Aorta (tissue), 5 donors: Measurements from ENCODE around the gene SVOP. TPM values are rescaled to one million over a fixed set of nuclear protein-coding genes. Genes with fewer than 3 reads are reported as not detected.

ENCODE experiments used
- ATAC-seq: fragments of 200-7000 bp; cut with Tn5 transposase; one replicate; pipeline ENCODE4 v1.9.1; 2022; ENCODE audit warnings: moderate library complexity; ENCODE audit not compliant: low FRiP score
- DNase-seq, 2 donors: peaks; one replicate each; pipeline ENCODE4 v3.0.0-alpha.2; 2020
- H3K27ac ChIP-seq, 2 donors: one replicate each; pipeline ENCODE4 v1.5.1; 2013; ENCODE audit warnings: low read length in 2 of 2, mild to moderate bottlenecking in 2 of 2, moderate library complexity in 2 of 2, control low read depth in 1 of 2, inconsistent platforms in 1 of 2, low read depth in 1 of 2
- H3K27me3 ChIP-seq, 2 donors: one replicate each; pipeline ENCODE4 v1.6.1; 2013; ENCODE audit warnings: control low read depth in 1 of 2, low read length in 1 of 2, mild to moderate bottlenecking in 1 of 2, moderate library complexity in 1 of 2; ENCODE audit not compliant: insufficient read depth in 2 of 2, control insufficient read depth in 1 of 2
- H3K36me3 ChIP-seq, 2 donors: one replicate each; pipeline ENCODE4 v1.6.1; 2013; ENCODE audit warnings: control low read depth in 1 of 2, low read length in 1 of 2, mild to moderate bottlenecking in 1 of 2; ENCODE audit not compliant: insufficient read depth in 2 of 2, control insufficient read depth in 1 of 2
- H3K4me1 ChIP-seq, 2 donors: one replicate each; pipeline ENCODE4 v1.6.1; 2013; ENCODE audit warnings: low read length in 2 of 2, control low read depth in 1 of 2, mild to moderate bottlenecking in 1 of 2, moderate library complexity in 1 of 2; ENCODE audit not compliant: insufficient read depth in 2 of 2, control insufficient read depth in 1 of 2
- H3K4me3 ChIP-seq, 2 donors: one replicate each; pipeline ENCODE4 v1.5.1; 2013; ENCODE audit warnings: low read length in 2 of 2, control low read depth in 1 of 2, mild to moderate bottlenecking in 1 of 2
- H3K9me3 ChIP-seq: one replicate; pipeline ENCODE4 v1.6.1; 2013; ENCODE audit warnings: mild to moderate bottlenecking, low read length; ENCODE audit not compliant: control insufficient read depth
- WGBS, 2 donors: extraction: QIAGEN DNeasy Blood & Tissue Kit; methylation state at CpG; one replicate each; pipeline ENCODE4 v1.1.7; 2013; 5-methylcytosine and 5-hydroxymethylcytosine counted together
- intact Hi-C, 2 donors: fragments of 100-400 bp; cut with DNase I; formaldehyde crosslinking; loops; one replicate each; pipeline versions ENCODE4 v1.14.2 to v1.15.0; 2022
- polyA plus RNA-seq, 2 donors: library from polyadenylated mRNA; stranded (reverse); fragments of 200-250 nt; gene quantifications; one replicate each; pipeline ENCODE4 v1.2.3, GENCODE V29; 2013
- total RNA-seq, 2 donors: library from RNA; stranded (reverse); fragmentation: NEBNext Ultra II Directional; extraction: Animal tissue kit (Norgen Biotek cat#: 25700); gene quantifications; one replicate each; pipeline ENCODE4 v1.2.1, GENCODE V29; 2021
- donor health status: healthy with polysubstance abuse.
- donor health status: Bipolar disorder and iron deficiency.
- donor health status: DM: no; HTN: no; CAD: no.
- donor health status: DM: no; HTN: no; CAD: no.
- donor health status: DM: yes; HTN: yes; CAD: no.

SVOP gene
- total and polyA plus RNA-seq, 4 donors, result not detected

DNA sequence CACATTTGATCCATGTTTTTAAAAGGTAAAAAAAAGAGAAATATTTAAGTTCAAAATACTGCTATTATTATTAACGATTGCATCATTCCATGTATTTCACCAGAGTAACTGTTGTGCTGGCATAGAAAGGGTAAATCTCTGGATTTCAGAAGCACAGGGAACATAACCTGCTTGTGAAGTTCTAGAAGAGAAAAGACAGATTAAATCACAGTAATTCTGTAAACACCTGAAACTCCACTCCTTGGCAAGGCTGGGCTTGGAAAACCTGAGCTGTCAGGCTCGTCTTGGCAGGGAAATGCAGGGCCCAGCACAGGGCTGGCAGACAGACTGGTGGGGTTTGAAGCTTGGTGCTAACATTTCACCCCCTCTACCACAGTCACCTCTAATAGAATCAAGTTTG is 35.1 kb downstream of the SVOP start:
- H3K4me3 ChIP-seq, result no peak overlapping the region
- no peaks in the 10 kb centered on the region for H3K36me3 ChIP-seq
- intact Hi-C loops, result no loop called here
- WGBS, 2 donors, result 18 to 30% methylated on average over 2 of the region's 2 CpGs
- H3K9me3 ChIP-seq, result no peaks in the 10 kb centered on the region
- DNase-seq, result no peak
- no peak overlapping the region for H3K27ac ChIP-seq
- H3K27me3 ChIP-seq, result peaks cover 0 to 2% of the 10 kb centered on the region in 2 donors
- peaks cover 0 to 4% of the 10 kb centered on the region in 2 donors for H3K4me1 ChIP-seq
- no peak for ATAC-seq

DNA sequence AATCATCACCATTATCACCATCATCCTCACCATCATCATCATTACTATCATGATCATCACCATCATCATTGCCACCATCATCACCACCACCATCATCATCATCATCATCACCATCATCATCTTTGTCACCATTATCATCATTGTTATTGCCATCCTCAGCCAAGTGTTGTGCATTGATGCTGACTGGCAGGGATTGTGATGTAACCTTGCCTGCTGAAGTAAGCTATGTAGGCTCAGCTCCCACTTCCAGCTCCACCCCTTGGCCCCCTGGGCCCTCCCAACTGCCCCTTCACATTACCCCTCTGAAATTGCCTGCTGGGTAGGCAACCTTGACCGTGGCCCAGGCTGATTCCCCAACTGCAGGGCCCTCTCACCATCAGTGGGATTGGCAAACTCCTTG is 37.6 kb downstream of the SVOP start:
- Histone ChIP-seq H3K4me3 (no peak overlapping the region), H3K9me3 (no peaks in the 10 kb centered on the region), H3K4me1 (peaks cover 0 to 4% of the 10 kb centered on the region in 2 donors), H3K36me3 (no peaks in the 10 kb centered on the region), H3K27ac (no peak overlapping the region), H3K27me3 (peaks cover 0 to 3% of the 10 kb centered on the region in 2 donors)
- ATAC-seq (no peak), DNase-seq (no peak)
- 88 to 90% methylated on average over 1 of the region's 1 CpG for WGBS, 2 donors
- intact Hi-C loops, result no loop called here

DNA sequence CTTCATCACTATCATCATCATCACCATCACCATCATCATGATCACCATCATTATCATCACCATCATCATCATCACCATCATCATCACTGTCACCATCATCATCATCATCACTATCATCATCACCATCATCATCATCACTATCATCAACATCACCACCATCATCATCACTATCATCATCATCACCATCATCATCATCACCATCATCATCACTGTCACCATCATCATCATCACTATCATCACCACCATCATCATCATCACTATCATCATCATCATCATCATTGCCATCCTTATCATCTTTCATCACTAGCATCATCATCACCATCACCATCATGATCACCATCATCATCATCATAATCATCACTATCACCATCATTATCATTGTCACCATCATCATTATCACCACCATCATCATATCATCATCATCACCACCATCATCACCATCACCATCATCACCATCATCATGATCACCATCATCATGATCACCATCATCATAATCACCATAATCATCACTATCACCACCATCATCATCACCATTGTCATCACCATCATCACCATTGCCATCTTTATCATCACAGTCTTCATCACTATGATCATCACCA is 38.1 kb downstream of the SVOP start:
- intact Hi-C loops, result no loop called here

DNA sequence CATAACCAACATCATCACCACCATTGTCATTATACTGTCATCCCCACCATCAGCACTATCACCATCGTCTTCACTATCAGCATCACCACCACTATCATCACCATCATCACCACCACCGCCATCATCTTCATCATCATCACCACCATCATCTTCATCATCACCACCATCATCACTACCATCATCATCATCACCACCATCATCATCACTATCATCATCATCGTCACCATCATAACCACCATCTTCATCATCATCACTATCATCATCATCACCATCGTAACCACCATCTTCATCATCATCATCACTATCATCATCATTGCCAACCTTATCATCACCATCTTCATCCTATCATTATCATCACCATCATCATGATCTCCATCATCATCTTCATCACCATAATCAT is 39.0 kb downstream of the SVOP start:
- WGBS, 2 donors, result 87 to 95% methylated on average over 4 of the region's 4 CpGs
- Histone ChIP-seq H3K9me3 (no peaks in the 10 kb centered on the region), H3K4me3 (no peak overlapping the region), H3K36me3 (no peaks in the 10 kb centered on the region), H3K27me3 (peaks cover 0 to 3% of the 10 kb centered on the region in 2 donors), H3K27ac (no peak overlapping the region), H3K4me1 (peaks cover 0 to 4% of the 10 kb centered on the region in 2 donors)
- no peak for ATAC-seq
- intact Hi-C loops, result no loop called here
- DNase-seq, result no peak

More for the DNA sequence above, 38.1 kb downstream of the SVOP start:
- no peak overlapping the region for H3K4me3 ChIP-seq
- DNase-seq, result no peak
- no peak overlapping the region for H3K27ac ChIP-seq
- no peaks in the 10 kb centered on the region for H3K9me3 ChIP-seq
- H3K27me3 ChIP-seq, result peaks cover 0 to 3% of the 10 kb centered on the region in 2 donors
- H3K36me3 ChIP-seq, result no peaks in the 10 kb centered on the region
- H3K4me1 ChIP-seq, result peaks cover 0 to 4% of the 10 kb centered on the region in 2 donors
- ATAC-seq, result no peak

DNA sequence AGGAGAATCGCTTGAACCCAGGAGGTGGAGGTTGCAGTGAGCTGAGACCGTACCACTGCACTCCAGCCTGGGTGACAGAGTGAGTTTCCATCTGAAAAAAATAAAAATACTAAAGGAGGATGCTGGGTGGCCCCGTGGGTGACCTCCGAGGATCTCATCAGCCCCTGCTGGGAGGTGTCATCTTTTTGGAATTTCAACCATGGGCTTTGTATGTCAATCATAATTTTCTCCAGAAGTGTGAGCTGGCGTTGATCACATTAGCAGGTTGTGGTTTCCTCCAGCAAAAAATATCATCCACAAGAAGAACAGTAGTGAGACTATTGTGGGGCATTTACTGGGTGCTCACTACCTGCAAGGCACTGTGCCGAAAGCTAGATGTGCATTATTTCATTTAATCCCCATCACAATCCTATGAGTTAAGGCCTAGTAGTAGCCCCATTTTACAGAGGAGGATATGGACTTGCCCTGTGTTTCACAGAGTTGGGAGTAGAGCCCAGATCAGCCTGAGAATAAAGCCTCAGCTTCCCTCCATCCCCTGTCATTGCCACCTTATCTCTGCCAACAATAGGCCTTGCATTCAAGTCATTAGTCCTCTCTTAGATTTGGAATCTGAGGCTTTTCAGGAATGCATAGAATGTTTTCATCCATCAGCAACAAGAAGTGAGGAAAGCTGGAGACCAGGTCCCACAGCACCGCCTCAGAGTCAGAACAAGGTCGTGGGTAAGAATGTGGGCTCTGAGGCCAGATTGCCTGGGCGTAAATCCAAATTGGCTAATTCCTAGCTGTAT is 39.8 kb downstream of the SVOP start:
- WGBS, 2 donors, result 29 to 43% methylated on average over 8 to 9 of the region's 9 CpGs
- DNase-seq (no peak), ATAC-seq (no peak)
- Histone ChIP-seq H3K4me3 (no peak overlapping the region), H3K27me3 (peaks cover 0 to 3% of the 10 kb centered on the region in 2 donors), H3K4me1 (peaks cover 0 to 4% of the 10 kb centered on the region in 2 donors), H3K36me3 (no peaks in the 10 kb centered on the region), H3K27ac (no peak overlapping the region), H3K9me3 (no peaks in the 10 kb centered on the region)
- intact Hi-C loops, result no loop called here

DNA sequence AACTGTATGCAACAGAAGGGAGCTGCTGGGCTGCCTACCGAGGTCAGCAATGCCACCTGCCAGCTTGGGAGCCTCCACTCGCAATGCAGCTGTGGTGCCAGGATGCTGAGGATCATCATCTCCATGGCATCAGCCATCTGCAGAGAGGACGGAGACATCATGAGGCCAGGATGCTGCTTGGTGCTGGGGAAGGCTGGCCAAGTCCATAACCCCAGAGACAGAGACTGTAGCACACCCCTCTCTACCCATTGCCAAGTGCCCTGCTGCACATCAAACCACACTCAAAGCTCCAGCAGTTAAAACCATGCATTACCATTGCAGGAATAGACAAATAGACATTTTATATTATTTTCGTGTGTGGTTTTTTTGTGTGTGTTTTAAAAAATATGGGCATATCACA is 43.5 kb downstream of the SVOP start:
- intact Hi-C loops, result no loop called here
- no peaks in the 10 kb centered on the region for H3K36me3 ChIP-seq
- H3K27me3 ChIP-seq, result peaks cover 0 to 3% of the 10 kb centered on the region in 2 donors
- H3K9me3 ChIP-seq, result no peaks in the 10 kb centered on the region
- no peak for DNase-seq
- H3K4me1 ChIP-seq, result peaks cover 0 to 4% of the 10 kb centered on the region in 2 donors
- H3K27ac ChIP-seq, result no peak overlapping the region
- H3K4me3 ChIP-seq, result no peak overlapping the region
- no peak for ATAC-seq
- 73% methylated on average over 4 of the region's 4 CpGs for WGBS, 2 donors

DNA sequence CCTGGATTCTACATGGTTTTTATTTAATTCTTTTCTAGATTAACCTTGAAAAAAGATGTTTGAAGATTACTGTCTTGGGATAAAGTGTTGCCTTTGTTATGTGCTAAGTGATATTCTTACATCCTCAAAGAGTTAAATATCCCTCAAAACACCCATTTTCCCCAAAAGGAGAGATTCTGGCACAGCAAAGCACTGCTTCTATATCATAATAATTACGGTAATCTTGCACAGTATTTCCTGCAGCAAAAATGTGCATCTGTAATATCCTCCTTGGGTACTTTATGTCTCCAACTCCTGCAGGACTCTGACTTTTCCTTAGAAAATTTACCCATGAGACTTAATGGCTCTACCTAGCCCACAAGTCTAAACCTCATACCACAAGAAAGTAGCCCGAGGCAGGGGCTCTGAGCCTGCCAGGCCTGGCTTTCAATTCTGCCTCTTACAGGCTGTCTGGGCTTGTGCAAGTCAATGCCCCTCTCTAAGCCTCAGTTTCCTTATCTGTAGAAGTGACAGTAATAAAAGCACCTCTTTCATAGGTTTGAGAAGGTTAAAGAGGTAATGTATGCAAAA is 45.8 kb downstream of the SVOP start:
- Histone ChIP-seq H3K36me3 (no peaks in the 10 kb centered on the region), H3K4me1 (no peaks in the 10 kb centered on the region), H3K27me3 (peaks cover 0 to 1% of the 10 kb centered on the region in 2 donors), H3K4me3 (no peak overlapping the region), H3K27ac (no peak overlapping the region), H3K9me3 (peaks cover 1% of the 10 kb centered on the region)
- DNase-seq (no peak), ATAC-seq (no peak)
- WGBS, 2 donors, result 34% methylated on average over 2 of the region's 2 CpGs
- intact Hi-C loops, result no loop called here

DNA sequence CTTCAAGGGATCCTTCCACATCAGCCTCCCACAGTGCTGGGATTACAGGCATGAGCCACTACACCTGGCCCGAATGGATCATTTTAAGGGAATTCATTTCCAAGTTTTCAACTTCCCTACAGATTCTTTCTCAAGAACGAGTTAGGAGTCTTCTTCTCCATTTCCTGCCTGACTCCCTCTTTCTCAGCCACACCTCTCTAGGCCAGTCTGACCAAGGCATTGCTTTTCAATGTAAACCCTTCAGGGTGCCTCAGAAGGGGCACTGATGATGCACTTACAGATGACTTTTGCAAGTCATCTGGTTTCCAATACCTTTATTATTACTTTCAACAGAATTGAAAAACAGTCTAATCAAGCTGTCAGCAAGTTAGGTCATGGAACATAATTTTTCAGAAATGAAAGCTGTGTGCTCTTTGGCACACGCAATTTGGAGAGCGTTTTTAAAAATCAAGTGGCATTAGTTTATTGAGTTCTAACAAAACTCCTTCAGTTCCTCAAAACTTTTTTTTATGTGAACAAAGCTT is 47.2 kb downstream of the SVOP start:
- Histone ChIP-seq H3K4me1 (no peaks in the 10 kb centered on the region), H3K4me3 (no peak overlapping the region), H3K27ac (no peak overlapping the region), H3K27me3 (peaks cover 0 to 1% of the 10 kb centered on the region in 2 donors), H3K36me3 (no peaks in the 10 kb centered on the region), H3K9me3 (peaks cover 1% of the 10 kb centered on the region)
- DNase-seq (no peak), ATAC-seq (no peak)
- whole genome bisulfite sequencing, 2 donors, result 29 to 47% methylated on average over 4 of the region's 4 CpGs
- intact Hi-C loops, result no loop called here
